WTC11 (cell line): ENCODE measurements around the gene RHBDD3. TPM values are rescaled to one million over a fixed set of nuclear protein-coding genes. Genes with fewer than 3 reads are reported as not detected.

Experiments
- ATAC-seq: fragments of 200-7000 bp; cut with Tn5 transposase; 2 replicates; pipeline ENCODE4 v1.10.0; 2021; ENCODE audit warnings: mild to moderate bottlenecking, moderate library complexity
- CTCF ChIA-PET: fragments of 300-600 bp; sonication (Branson Sonifier 250); formaldehyde crosslinking; loops from one replicate; lab custom pipeline; 2021; ENCODE audit warnings: antibody characterized with exemption; lab: Charles Lee
- POLR2A ChIA-PET: fragments of 350-600 bp; sonication (Branson Sonifier 250); formaldehyde crosslinking; loops from one replicate; lab custom pipeline; 2021; ENCODE audit warnings: antibody characterized with exemption; lab: Charles Lee
- DNase-seq: peaks from one replicate; pipeline ENCODE4 v3.0.0; 2021; ENCODE audit warnings: low spot score
- H3K27ac Mint-ChIP-seq: 2 replicates; pipeline ENCODE4 v1.8.0; 2021; ENCODE audit warnings: mixed read lengths
- H3K27me3 Mint-ChIP-seq: 2 replicates; pipeline ENCODE4 v1.8.0; 2021; ENCODE audit warnings: low read depth, mild to moderate bottlenecking, moderate library complexity, mixed read lengths
- H3K36me3 Mint-ChIP-seq: 2 replicates; pipeline ENCODE4 v1.8.0; 2021; ENCODE audit warnings: mixed read lengths
- H3K4me1 Mint-ChIP-seq: 2 replicates; pipeline ENCODE4 v1.8.0; 2022; ENCODE audit warnings: mixed read lengths
- H3K4me3 Mint-ChIP-seq: 2 replicates; pipeline ENCODE4 v1.8.0; 2021; ENCODE audit warnings: mild to moderate bottlenecking, moderate library complexity, mixed read lengths
- H3K9me3 Mint-ChIP-seq: 2 replicates; pipeline ENCODE4 v1.8.0; 2021; ENCODE audit warnings: mixed read lengths
- AR ChIP-seq: fragments of 250-450 bp; sonication (Bioruptor Pico); IDR thresholded peaks from 2 replicates; pipeline ENCODE4 v1.9.0; 2021; ENCODE audit warnings: mild to moderate bottlenecking
- ATF3 ChIP-seq: sonication (generic); formaldehyde crosslinking; conservative IDR thresholded peaks from 2 replicates; pipeline ENCODE4 v1.8.1; 2022; ENCODE audit warnings: mild to moderate bottlenecking, missing genetic modification reagents
- CREB1 ChIP-seq: sonication (generic); formaldehyde crosslinking; IDR thresholded peaks from 2 replicates; pipeline ENCODE4 v1.8.0; 2023; ENCODE audit warnings: mild to moderate bottlenecking, missing genetic modification reagents
- CTCF ChIP-seq: fragments of 200-600 bp; IDR thresholded peaks from 2 replicates; pipeline ENCODE4 v1.8.0; 2022; ENCODE audit warnings: antibody characterized with exemption
- E2F1 ChIP-seq: sonication (generic); formaldehyde crosslinking; IDR thresholded peaks from 2 replicates; pipeline ENCODE4 v1.8.0; 2022; ENCODE audit warnings: mild to moderate bottlenecking, missing genetic modification reagents
- MYBL2 ChIP-seq: sonication (generic); formaldehyde crosslinking; IDR thresholded peaks from 2 replicates; pipeline ENCODE4 v1.8.1; 2023; ENCODE audit warnings: mild to moderate bottlenecking, moderate library complexity, missing genetic modification reagents
- NFATC4 ChIP-seq: fragments of 250-450 bp; sonication (Bioruptor Pico); IDR thresholded peaks from 2 replicates; pipeline ENCODE4 v1.9.0; 2021; ENCODE audit warnings: mild to moderate bottlenecking
- NFYB ChIP-seq: sonication (generic); formaldehyde crosslinking; conservative IDR thresholded peaks from 2 replicates; pipeline ENCODE4 v1.8.0; 2022; ENCODE audit warnings: low read depth, missing genetic modification reagents
- SP1 ChIP-seq: sonication (generic); formaldehyde crosslinking; conservative IDR thresholded peaks from 2 replicates; pipeline ENCODE4 v1.8.1; 2022; ENCODE audit warnings: missing genetic modification reagents
- ZNF317 ChIP-seq: sonication (generic); formaldehyde crosslinking; IDR thresholded peaks from 2 replicates; pipeline ENCODE4 v1.8.1; 2023; ENCODE audit warnings: low read depth, mild to moderate bottlenecking, moderate library complexity, missing genetic modification reagents, borderline replicate concordance
- ZNF396 ChIP-seq: fragments of 250-450 bp; sonication (Bioruptor Pico); IDR thresholded peaks from 2 replicates; pipeline ENCODE4 v1.8.0; 2021; ENCODE audit warnings: mild to moderate bottlenecking, moderate library complexity, borderline replicate concordance
- ZNF416 ChIP-seq: fragments of 250-450 bp; sonication (Bioruptor Pico); IDR thresholded peaks from 2 replicates; pipeline ENCODE4 v1.9.0; 2021; ENCODE audit warnings: mild to moderate bottlenecking, inconsistent platforms
- total RNA-seq: library from RNA; stranded (reverse); gene quantifications from 3 replicates; pipeline ENCODE4 v1.2.3, GENCODE V29; 2021
- TF ChIP-seq, protein P1 (sequence below): fragments of 250-450 bp; sonication (Bioruptor Pico); IDR thresholded peaks from 2 replicates; pipeline ENCODE4 v1.8.0; 2021; ENCODE audit warnings: mild to moderate bottlenecking
- TF ChIP-seq, protein P2 (sequence below): fragments of 250-450 bp; sonication (Bioruptor Pico); conservative IDR thresholded peaks from 2 replicates; pipeline ENCODE4 v1.9.0; 2021; ENCODE audit warnings: mild to moderate bottlenecking
- TF ChIP-seq, protein P3 (sequence below): sonication (generic); formaldehyde crosslinking; IDR thresholded peaks from 2 replicates; pipeline ENCODE4 v1.8.1; 2023; ENCODE audit warnings: mild to moderate bottlenecking, missing genetic modification reagents, borderline replicate concordance
- TF ChIP-seq, protein P4 (sequence below): sonication (generic); formaldehyde crosslinking; IDR thresholded peaks from 2 replicates; pipeline ENCODE4 v1.8.1; 2023; ENCODE audit warnings: mild to moderate bottlenecking, missing genetic modification reagents

RHBDD3 gene
- total RNA-seq, 1 experiment from 2014 or later: 77.9 TPM

- TF ChIP-seq, protein P1, sequence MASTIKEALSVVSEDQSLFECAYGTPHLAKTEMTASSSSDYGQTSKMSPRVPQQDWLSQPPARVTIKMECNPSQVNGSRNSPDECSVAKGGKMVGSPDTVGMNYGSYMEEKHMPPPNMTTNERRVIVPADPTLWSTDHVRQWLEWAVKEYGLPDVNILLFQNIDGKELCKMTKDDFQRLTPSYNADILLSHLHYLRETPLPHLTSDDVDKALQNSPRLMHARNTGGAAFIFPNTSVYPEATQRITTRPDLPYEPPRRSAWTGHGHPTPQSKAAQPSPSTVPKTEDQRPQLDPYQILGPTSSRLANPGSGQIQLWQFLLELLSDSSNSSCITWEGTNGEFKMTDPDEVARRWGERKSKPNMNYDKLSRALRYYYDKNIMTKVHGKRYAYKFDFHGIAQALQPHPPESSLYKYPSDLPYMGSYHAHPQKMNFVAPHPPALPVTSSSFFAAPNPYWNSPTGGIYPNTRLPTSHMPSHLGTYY: no peak
- TF ChIP-seq CTCF (no peak), ZNF416 (CRISPR knock-in tag) (no peak)
Measured at GRCh38 chr22:29212743-29213142, 55.0 kb downstream of the RHBDD3 start (continued).

DNA sequence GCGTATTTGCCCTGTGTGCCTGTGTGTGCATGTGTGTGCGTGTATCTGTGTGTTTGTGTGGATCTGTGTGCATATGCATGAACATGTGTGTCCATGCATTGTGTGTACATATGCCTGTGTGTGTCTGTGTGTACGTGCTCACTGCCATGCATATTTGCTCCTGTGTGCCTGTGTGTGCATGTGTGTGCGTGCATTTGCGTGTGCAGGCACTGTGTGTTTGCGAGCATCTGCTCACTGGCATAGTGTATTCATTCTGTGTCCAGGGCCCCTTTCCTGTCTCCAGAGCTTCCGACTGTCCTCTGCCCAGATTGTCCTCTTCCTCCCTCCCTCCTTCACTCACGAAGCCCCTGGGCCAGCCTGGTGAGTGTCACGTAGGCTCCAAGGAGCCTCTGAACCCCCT, 56.3 kb downstream of the RHBDD3 start:
- no peak for ATAC-seq
- DNase-seq: no peak
- TF ChIP-seq ATF3 (CRISPR knock-in tag) (no peak), NFYB (CRISPR knock-in tag) (no peak), E2F1 (CRISPR knock-in tag) (no peak), AR (CRISPR knock-in tag) (no peak), NFATC4 (CRISPR knock-in tag) (no peak), MYBL2 (no peak), ZNF416 (CRISPR knock-in tag) (no peak), CREB1 (CRISPR knock-in tag) (no peak), ZNF396 (CRISPR knock-in tag) (no peak), SP1 (CRISPR knock-in tag) (no peak), ZNF317 (CRISPR knock-in tag) (no peak)
- TF ChIP-seq, protein P1: no peak
- TF ChIP-seq, protein P2, sequence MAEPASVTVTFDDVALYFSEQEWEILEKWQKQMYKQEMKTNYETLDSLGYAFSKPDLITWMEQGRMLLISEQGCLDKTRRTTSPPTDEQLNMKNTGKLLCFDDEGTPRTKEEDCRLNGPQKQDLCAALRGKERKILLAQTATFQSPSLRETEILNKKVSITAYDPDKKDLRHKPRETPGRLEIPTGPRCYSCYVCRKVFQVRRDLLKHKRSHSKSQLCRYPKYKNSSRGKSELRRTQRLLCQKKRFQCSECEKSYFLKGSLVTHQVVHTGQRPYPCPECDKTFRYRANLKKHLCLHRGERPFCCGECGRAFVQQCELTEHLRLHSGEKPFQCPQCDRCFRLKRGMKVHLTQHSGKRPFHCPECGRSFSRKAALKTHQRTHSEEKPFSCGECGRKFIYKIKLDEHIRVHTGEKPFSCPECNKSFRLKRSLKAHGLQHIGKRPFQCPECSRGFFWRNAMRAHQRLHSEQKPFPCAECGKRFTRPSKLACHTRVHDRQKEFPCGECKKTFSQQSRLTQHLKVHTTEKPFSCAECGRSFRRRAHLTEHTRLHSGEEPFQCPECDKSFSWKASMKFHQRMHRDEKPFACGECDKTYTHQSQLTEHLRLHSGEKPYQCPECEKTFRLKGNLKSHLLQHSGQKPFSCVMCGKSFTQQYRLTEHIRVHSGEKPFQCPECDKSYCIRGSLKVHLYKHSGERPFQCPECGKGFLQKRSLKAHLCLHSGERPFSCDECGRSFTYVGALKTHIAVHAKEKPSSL: no peak
- TF ChIP-seq, protein P3, sequence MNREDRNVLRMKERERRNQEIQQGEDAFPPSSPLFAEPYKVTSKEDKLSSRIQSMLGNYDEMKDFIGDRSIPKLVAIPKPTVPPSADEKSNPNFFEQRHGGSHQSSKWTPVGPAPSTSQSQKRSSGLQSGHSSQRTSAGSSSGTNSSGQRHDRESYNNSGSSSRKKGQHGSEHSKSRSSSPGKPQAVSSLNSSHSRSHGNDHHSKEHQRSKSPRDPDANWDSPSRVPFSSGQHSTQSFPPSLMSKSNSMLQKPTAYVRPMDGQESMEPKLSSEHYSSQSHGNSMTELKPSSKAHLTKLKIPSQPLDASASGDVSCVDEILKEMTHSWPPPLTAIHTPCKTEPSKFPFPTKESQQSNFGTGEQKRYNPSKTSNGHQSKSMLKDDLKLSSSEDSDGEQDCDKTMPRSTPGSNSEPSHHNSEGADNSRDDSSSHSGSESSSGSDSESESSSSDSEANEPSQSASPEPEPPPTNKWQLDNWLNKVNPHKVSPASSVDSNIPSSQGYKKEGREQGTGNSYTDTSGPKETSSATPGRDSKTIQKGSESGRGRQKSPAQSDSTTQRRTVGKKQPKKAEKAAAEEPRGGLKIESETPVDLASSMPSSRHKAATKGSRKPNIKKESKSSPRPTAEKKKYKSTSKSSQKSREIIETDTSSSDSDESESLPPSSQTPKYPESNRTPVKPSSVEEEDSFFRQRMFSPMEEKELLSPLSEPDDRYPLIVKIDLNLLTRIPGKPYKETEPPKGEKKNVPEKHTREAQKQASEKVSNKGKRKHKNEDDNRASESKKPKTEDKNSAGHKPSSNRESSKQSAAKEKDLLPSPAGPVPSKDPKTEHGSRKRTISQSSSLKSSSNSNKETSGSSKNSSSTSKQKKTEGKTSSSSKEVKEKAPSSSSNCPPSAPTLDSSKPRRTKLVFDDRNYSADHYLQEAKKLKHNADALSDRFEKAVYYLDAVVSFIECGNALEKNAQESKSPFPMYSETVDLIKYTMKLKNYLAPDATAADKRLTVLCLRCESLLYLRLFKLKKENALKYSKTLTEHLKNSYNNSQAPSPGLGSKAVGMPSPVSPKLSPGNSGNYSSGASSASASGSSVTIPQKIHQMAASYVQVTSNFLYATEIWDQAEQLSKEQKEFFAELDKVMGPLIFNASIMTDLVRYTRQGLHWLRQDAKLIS: no peak
- TF ChIP-seq, protein P4, sequence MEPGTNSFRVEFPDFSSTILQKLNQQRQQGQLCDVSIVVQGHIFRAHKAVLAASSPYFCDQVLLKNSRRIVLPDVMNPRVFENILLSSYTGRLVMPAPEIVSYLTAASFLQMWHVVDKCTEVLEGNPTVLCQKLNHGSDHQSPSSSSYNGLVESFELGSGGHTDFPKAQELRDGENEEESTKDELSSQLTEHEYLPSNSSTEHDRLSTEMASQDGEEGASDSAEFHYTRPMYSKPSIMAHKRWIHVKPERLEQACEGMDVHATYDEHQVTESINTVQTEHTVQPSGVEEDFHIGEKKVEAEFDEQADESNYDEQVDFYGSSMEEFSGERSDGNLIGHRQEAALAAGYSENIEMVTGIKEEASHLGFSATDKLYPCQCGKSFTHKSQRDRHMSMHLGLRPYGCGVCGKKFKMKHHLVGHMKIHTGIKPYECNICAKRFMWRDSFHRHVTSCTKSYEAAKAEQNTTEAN (CRISPR knock-in tag): no peak
- TF ChIP-seq, all 79 proteins: peak for 0
- ChIA-PET CTCF (interaction anchor here (1.9 to 3.2 kb wide), 2 partner anchors 34 to 57 kb away, joined by 5 to 17 read pairs; no protein-coding TSS in a partner anchor), POLR2A (no interaction called here)
- Mint-ChIP-seq H3K4me3 (no peak overlapping the region), H3K4me1 (peaks cover 24% of the 10 kb centered on the region), H3K9me3 (no peaks in the 10 kb centered on the region), H3K27ac (peak overlapping the region; percentile 67; the same call in 1 of the 2 replicates), H3K36me3 (no peaks in the 10 kb centered on the region), H3K27me3 (no peaks in the 10 kb centered on the region; the same call in 1 of the 2 replicates)
